Panc1 (cell line): ENCODE measurements around the gene TPD52L1. TPM values are rescaled to one million over a fixed set of nuclear protein-coding genes. Genes with fewer than 3 reads are reported as not detected.

Experiments
- ATAC-seq: fragments of 200-7000 bp; cut with Tn5 transposase; 2 replicates; pipeline ENCODE4 v1.9.1; 2020; ENCODE audit warnings: mild to moderate bottlenecking, moderate library complexity
- BruUV-seq: library from RNA; stranded (reverse); fragments of 400-500 nt; replicated peaks from 2 replicates; lab custom pipeline; 2021; lab: Mats Ljungman, UMichigan
- CTCF ChIA-PET: fragments of 300-600 bp; sonication (Branson Sonifier 250); formaldehyde crosslinking; loops from one replicate; lab custom pipeline; 2022; ENCODE audit warnings: antibody characterized with exemption; lab: Charles Lee
- POLR2A ChIA-PET: fragments of 300-600 bp; sonication (Branson Sonifier 250); formaldehyde crosslinking; loops from one replicate; lab custom pipeline; 2022; ENCODE audit warnings: antibody characterized with exemption; lab: Charles Lee
- DNase-seq: peaks from one replicate; pipeline ENCODE4 v3.0.0-alpha.2; 2010; ENCODE audit warnings: low read depth, low spot score
- H3K27ac ChIP-seq: 2 replicates; pipeline ENCODE4 v1.5.1; 2011; ENCODE audit warnings: mild to moderate bottlenecking, low read length, inconsistent platforms
- H3K27me3 ChIP-seq: fragments of 200-500 bp; sonication (Bioruptor generic); 2 replicates; pipeline ENCODE4 v1.6.0; 2014; ENCODE audit warnings: low read length, inconsistent platforms; ENCODE audit not compliant: control insufficient read depth, insufficient read depth
- H3K36me3 ChIP-seq: fragments of 200-500 bp; sonication (Bioruptor generic); 2 replicates; pipeline ENCODE4 v1.5.1; 2014; ENCODE audit warnings: inconsistent platforms, mild to moderate bottlenecking, low read length, moderate library complexity; ENCODE audit not compliant: control insufficient read depth, insufficient read depth
- H3K4me1 ChIP-seq: 2 replicates; pipeline ENCODE4 v1.5.1; 2011; ENCODE audit warnings: inconsistent platforms, mild to moderate bottlenecking, low read length, moderate library complexity; ENCODE audit not compliant: control insufficient read depth, insufficient read depth
- H3K4me3 ChIP-seq, 2 experiments: 2 replicates each; pipeline ENCODE4 v1.5.1; 2011 to 2012; ENCODE audit warnings: low read depth in 2 of 2, low read length in 2 of 2, mild to moderate bottlenecking in 2 of 2, inconsistent platforms in 1 of 2, moderate library complexity in 1 of 2
- H3K9me3 ChIP-seq: fragments of 200-500 bp; sonication (Bioruptor generic); 2 replicates; pipeline ENCODE4 v1.5.1; 2014; ENCODE audit warnings: low read depth, mild to moderate bottlenecking, inconsistent platforms, low read length, moderate library complexity; ENCODE audit not compliant: control insufficient read depth, insufficient read depth
- POLR2AphosphoS5 ChIP-seq: IDR thresholded peaks from 2 replicates; pipeline ENCODE4 v1.6.1; 2012; ENCODE audit warnings: mild to moderate bottlenecking, low read depth, low read length, moderate library complexity
- REST ChIP-seq, 2 experiments: IDR thresholded peaks; 2 replicates each; pipeline ENCODE4 v1.6.1; 2011 to 2012; ENCODE audit warnings: low read depth in 2 of 2, control low read depth in 1 of 2, low read length in 1 of 2, mild to moderate bottlenecking in 1 of 2, moderate library complexity in 1 of 2; ENCODE audit not compliant: insufficient read depth in 1 of 2
- SIN3A ChIP-seq: IDR thresholded peaks from 2 replicates; pipeline ENCODE4 v1.6.1; 2012; ENCODE audit warnings: low read depth, mild to moderate bottlenecking, low read length, moderate library complexity, borderline replicate concordance; ENCODE audit not compliant: insufficient read depth
- TCF7L2 ChIP-seq: IDR thresholded peaks from 2 replicates; pipeline ENCODE4 v1.6.1; 2011; ENCODE audit warnings: mild to moderate bottlenecking, low read depth, low read length, inconsistent platforms
- in situ Hi-C: cut with HindIII; loops from 2 replicates; pipeline ENCODE4 v1.10.0; 2016; ENCODE audit warnings: low sequenced_read_pairs, low pct_unique_long_range_greater_than_20kb
- intact Hi-C: fragments of 100-400 bp; cut with micrococcal nuclease; formaldehyde crosslinking; loops from one replicate; pipeline ENCODE4 v1.10.0; 2022; ENCODE audit not compliant: unreplicated experiment
- total RNA-seq: library from RNA; stranded (reverse); gene quantifications from one replicate; pipeline ENCODE4 v1.2.1, GENCODE V29; 2021; ENCODE audit not compliant: unreplicated experiment
- TF ChIP-seq, protein P1 (sequence below): fragments of 450-650 bp; IDR thresholded peaks from 2 replicates; pipeline ENCODE4 v1.5.1; 2017; ENCODE audit warnings: mild to moderate bottlenecking

The TPD52L1 gene
- total RNA-seq, 1 experiment from 2014 or later = 2.9 TPM

DNA sequence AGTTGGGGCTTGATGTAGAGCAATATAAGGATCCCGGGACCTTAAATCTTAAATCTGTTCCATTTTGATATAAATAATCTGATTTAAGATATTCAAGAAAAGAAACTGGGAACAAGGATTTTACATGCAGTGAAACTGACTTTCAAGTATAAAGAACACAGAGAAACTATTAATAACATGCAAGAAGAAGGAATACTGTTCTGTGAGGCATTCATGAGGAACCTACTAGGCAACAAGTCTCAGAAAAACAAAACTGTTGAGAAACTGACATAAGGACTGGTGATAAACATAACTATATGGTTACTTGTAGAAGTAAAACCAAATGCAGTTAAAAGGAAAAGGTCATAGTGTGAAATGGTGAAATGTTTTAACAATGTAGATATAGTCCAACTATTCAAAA lies 132.4 kb downstream of the TPD52L1 start:
- intact Hi-C loops (no loop called here), in situ Hi-C loops (no loop called here)
- TF ChIP-seq POLR2AphosphoS5 (no peak), TCF7L2 (no peak), REST (IDR thresholded peaks at IDR 0.05; ENCODE audit: insufficient read depth in 1 of 2, low read depth in 2 of 2, low read length in 1 of 2) (no peak), SIN3A (no peak)
- TF ChIP-seq, protein P1, sequence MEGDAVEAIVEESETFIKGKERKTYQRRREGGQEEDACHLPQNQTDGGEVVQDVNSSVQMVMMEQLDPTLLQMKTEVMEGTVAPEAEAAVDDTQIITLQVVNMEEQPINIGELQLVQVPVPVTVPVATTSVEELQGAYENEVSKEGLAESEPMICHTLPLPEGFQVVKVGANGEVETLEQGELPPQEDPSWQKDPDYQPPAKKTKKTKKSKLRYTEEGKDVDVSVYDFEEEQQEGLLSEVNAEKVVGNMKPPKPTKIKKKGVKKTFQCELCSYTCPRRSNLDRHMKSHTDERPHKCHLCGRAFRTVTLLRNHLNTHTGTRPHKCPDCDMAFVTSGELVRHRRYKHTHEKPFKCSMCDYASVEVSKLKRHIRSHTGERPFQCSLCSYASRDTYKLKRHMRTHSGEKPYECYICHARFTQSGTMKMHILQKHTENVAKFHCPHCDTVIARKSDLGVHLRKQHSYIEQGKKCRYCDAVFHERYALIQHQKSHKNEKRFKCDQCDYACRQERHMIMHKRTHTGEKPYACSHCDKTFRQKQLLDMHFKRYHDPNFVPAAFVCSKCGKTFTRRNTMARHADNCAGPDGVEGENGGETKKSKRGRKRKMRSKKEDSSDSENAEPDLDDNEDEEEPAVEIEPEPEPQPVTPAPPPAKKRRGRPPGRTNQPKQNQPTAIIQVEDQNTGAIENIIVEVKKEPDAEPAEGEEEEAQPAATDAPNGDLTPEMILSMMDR = no peak
- CTCF ChIA-PET = no interaction called here
- no TSS peak for BruUV-seq
- peaks cover 10% of the 10 kb centered on the region for H3K36me3 ChIP-seq
- DNase-seq = no peak
- peaks cover 13% of the 10 kb centered on the region for H3K9me3 ChIP-seq
- no peak for ATAC-seq
- H3K4me1 ChIP-seq = no peaks in the 10 kb centered on the region
- H3K27ac ChIP-seq = no peak overlapping the region
- POLR2A ChIA-PET = no interaction called here
- H3K27me3 ChIP-seq = no peaks in the 10 kb centered on the region
- H3K4me3 ChIP-seq = no peak overlapping the region

GRCh38 chr6:125287718-125288117 lies 134.1 kb downstream of the TPD52L1 start:
- CTCF ChIA-PET = no interaction called here
- H3K36me3 ChIP-seq = peaks cover 13% of the 10 kb centered on the region
- H3K4me1 ChIP-seq = no peaks in the 10 kb centered on the region
- no peaks in the 10 kb centered on the region for H3K27me3 ChIP-seq
- in situ Hi-C loops (no loop called here), intact Hi-C loops (no loop called here)
- BruUV-seq = no TSS peak
- no peak overlapping the region for H3K27ac ChIP-seq
- POLR2A ChIA-PET = no interaction called here
- no peak overlapping the region for H3K4me3 ChIP-seq
- ATAC-seq (no peak), DNase-seq (no peak)
- peaks cover 13% of the 10 kb centered on the region for H3K9me3 ChIP-seq
- TF ChIP-seq SIN3A (no peak), POLR2AphosphoS5 (no peak), REST (IDR thresholded peaks at IDR 0.05; ENCODE audit: insufficient read depth in 1 of 2, low read depth in 2 of 2, low read length in 1 of 2) (no peak), TCF7L2 (no peak)
- TF ChIP-seq, protein P1 = no peak
